ENCODE data around the gene GABBR2. TPM values are rescaled to one million over a fixed set of nuclear protein-coding genes. Genes with fewer than 3 reads are reported as not detected.

Gene GABBR2
- total RNA-seq, 1 donor = 0.27 TPM

DNA sequence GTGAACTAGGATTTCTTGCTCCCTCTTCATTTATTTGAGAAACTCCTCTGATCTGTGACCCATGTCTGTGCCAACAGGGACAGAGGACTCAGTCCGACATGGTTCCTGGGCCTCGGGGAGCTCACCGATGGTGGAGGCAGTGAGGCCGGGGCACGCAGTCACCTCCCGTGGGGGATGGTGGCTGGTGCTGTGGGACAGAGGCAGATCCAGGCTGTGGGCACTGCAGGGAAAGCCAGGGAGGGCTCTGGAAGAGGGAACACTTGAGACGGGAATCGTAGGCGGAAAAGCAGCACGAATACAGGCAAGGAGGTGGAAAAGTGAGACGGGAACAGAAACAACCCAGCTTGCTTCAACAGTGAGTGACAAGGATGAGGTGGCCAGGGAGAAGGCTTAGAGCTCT, 127.8 kb downstream of the GABBR2 start:
- DNase-seq (ENCODE audit: low read depth) = no peak
- TF ChIP-seq, protein P1, sequence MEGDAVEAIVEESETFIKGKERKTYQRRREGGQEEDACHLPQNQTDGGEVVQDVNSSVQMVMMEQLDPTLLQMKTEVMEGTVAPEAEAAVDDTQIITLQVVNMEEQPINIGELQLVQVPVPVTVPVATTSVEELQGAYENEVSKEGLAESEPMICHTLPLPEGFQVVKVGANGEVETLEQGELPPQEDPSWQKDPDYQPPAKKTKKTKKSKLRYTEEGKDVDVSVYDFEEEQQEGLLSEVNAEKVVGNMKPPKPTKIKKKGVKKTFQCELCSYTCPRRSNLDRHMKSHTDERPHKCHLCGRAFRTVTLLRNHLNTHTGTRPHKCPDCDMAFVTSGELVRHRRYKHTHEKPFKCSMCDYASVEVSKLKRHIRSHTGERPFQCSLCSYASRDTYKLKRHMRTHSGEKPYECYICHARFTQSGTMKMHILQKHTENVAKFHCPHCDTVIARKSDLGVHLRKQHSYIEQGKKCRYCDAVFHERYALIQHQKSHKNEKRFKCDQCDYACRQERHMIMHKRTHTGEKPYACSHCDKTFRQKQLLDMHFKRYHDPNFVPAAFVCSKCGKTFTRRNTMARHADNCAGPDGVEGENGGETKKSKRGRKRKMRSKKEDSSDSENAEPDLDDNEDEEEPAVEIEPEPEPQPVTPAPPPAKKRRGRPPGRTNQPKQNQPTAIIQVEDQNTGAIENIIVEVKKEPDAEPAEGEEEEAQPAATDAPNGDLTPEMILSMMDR (IDR thresholded peaks at IDR 0.05; ENCODE audit: insufficient read depth, low read length) = no peak

DNA sequence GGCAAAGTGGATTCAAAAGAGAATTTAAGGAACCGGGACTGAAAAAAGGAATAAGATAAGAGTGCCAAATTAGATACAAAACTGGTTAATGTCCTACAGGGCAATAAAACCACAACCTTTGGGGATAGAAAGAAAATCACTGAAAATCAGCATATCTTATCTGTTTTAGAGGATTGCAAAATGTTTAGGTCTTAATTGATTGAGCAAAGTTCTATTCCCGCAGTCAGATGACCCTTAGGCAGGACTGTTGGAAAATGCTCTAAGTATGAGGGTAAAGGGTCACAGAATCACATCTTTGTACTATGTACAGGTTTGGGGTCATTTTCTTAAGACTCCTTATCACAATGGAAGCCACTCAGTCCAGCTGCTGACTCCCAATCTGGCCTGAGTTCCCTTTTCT, 129.0 kb downstream of the GABBR2 start:
- no peak for DNase-seq (ENCODE audit: low read depth)
- TF ChIP-seq, protein P1 (IDR thresholded peaks at IDR 0.05; ENCODE audit: insufficient read depth, low read length) = no peak
- H3K4me3 ChIP-seq (ENCODE audit: low read depth, low read length) = no peak overlapping the region

More for the DNA sequence above, 127.8 kb downstream of the GABBR2 start:
- H3K4me3 ChIP-seq (ENCODE audit: low read depth, low read length) = no peak overlapping the region

DNA sequence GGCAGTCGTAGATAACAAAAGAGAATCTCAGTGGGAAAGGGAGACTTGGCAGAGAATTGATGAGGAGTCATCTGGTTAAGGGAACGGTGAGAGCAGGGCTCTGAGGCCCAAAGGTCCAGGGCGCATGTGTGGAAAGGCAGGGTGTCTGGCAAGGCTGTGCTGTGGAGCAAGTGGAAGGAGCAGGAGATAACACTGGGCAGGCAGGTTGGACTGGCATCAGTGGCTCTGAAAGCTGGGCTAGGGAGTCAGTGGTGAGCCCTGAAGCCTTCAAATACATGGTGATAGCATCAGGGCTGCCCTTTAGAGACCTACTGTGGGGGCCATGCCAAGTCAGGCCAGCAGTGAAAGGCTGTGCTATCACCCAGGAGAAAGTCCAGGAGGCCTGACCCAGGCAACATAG, 131.3 kb downstream of the GABBR2 start:
- no peak overlapping the region for H3K4me3 ChIP-seq (ENCODE audit: low read depth, low read length)
- DNase-seq (ENCODE audit: low read depth) = no peak
- TF ChIP-seq, protein P1 (IDR thresholded peaks at IDR 0.05; ENCODE audit: insufficient read depth, low read length) = no peak

- H3K4me3 ChIP-seq (ENCODE audit: low read depth, low read length) = no peak overlapping the region
- DNase-seq (ENCODE audit: low read depth) = no peak
- TF ChIP-seq, protein P1 (IDR thresholded peaks at IDR 0.05; ENCODE audit: insufficient read depth, low read length) = no peak
These were observed 131.9 kb downstream of the GABBR2 start for GRCh38 chr9:98576859-98577258.

- no peak overlapping the region for H3K4me3 ChIP-seq (ENCODE audit: low read depth, low read length)
- no peak for DNase-seq (ENCODE audit: low read depth)
- TF ChIP-seq, protein P1 (IDR thresholded peaks at IDR 0.05; ENCODE audit: insufficient read depth, low read length) = no peak
These were observed 132.4 kb downstream of the GABBR2 start for GRCh38 chr9:98576354-98576753.

DNA sequence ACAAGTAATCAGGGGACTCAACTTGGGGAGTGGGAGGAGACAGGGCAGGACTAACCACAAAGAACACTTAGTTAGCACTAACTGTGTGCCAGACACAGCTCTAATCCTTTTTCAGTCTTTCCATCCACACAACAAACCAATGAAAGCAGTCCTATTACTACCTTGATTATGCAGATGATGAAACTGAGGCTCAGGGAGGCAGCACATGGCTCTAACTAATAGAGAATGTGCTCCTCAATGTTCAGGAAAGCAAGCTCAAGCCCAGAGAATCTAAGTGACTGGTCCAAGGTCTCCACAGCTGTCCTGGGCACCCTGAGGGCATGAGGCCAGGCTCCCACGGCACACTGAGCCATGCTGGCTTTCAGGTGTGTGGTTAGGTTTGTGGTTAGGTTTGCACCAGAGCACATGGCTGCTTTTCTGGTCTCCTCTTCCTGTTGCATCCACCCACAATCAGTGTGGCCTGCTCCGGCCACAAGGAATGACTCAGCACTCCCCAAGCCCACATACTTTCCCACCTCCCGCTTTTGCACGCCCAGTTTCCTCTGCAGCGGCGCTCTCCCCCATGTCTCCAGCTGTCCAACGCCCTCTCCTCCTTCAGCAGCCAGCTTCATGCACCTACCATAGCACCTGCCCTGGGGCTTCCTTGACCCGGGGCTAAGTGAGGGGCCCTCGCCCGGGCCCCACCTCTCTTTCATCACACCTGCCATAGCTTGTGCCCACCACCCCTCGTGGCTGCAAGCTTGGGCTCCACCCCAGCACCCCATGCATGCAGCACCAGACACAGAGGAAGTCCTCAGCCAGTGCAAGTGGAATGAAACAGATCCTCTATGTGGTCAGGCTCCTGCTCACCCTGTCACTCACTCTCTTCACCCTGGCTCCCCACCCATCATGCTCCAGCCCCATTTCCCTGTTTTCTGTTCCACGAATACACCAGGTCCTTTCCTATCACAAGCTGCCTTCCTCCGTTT, 133.1 kb downstream of the GABBR2 start:
- TF ChIP-seq, protein P1 (IDR thresholded peaks at IDR 0.05; ENCODE audit: insufficient read depth, low read length) = no peak
- peak; percentile 39 for DNase-seq (ENCODE audit: low read depth)
- no peak overlapping the region for H3K4me3 ChIP-seq (ENCODE audit: low read depth, low read length)
